ENCODE data around the gene BATF3.

DNA sequence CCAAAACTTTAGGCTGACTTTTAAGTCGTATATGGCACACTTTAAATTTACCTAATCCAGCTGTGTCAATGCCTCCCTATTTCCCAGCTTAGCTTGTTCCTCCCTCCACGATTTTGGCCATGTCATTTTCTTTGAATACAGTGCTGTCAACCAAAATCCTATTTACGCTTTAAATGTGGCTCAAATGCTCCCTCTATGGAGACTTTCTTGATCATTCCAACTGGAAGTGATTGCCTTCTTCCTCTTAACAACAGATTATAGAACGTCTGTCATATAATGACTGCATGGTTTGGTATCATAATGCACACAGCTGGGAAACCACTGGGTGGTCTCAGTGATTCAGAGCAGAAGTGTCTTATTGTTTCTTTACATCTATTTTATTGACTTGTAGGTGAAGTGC lies 18.9 kb upstream of the BATF3 start:
- TF ChIP-seq, protein P1, sequence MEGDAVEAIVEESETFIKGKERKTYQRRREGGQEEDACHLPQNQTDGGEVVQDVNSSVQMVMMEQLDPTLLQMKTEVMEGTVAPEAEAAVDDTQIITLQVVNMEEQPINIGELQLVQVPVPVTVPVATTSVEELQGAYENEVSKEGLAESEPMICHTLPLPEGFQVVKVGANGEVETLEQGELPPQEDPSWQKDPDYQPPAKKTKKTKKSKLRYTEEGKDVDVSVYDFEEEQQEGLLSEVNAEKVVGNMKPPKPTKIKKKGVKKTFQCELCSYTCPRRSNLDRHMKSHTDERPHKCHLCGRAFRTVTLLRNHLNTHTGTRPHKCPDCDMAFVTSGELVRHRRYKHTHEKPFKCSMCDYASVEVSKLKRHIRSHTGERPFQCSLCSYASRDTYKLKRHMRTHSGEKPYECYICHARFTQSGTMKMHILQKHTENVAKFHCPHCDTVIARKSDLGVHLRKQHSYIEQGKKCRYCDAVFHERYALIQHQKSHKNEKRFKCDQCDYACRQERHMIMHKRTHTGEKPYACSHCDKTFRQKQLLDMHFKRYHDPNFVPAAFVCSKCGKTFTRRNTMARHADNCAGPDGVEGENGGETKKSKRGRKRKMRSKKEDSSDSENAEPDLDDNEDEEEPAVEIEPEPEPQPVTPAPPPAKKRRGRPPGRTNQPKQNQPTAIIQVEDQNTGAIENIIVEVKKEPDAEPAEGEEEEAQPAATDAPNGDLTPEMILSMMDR (conservative IDR thresholded peaks at IDR 0.05 in 1 of 2, IDR thresholded peaks at IDR 0.05 in 1 of 2; ENCODE audit: extremely low read depth in 1 of 2, insufficient read depth in 1 of 2, low read depth in 1 of 2, low read length in 2 of 2) = peak in 1 of 2 donors; percentile 17
- TF ChIP-seq EZH2 (IDR thresholded peaks at IDR 0.05; ENCODE audit: borderline replicate concordance, low read length) = no peak
